ENCODE measurements around the gene MRFAP1L1. TPM values are rescaled to one million over a fixed set of nuclear protein-coding genes. Genes with fewer than 3 reads are reported as not detected.
A peak's percentile ranks its signal among the peaks of the same experiment; 100 is the strongest.
"Not testable (repeated sequence)": the region's sequence is repeated elsewhere in the genome, so short reads cannot be mapped to it uniquely, and the experiment has no call there.

MRFAP1L1 gene
- 10 to 100 TPM; 24.6 to 71.3 (median 50.8) TPM for total RNA-seq

DNA sequence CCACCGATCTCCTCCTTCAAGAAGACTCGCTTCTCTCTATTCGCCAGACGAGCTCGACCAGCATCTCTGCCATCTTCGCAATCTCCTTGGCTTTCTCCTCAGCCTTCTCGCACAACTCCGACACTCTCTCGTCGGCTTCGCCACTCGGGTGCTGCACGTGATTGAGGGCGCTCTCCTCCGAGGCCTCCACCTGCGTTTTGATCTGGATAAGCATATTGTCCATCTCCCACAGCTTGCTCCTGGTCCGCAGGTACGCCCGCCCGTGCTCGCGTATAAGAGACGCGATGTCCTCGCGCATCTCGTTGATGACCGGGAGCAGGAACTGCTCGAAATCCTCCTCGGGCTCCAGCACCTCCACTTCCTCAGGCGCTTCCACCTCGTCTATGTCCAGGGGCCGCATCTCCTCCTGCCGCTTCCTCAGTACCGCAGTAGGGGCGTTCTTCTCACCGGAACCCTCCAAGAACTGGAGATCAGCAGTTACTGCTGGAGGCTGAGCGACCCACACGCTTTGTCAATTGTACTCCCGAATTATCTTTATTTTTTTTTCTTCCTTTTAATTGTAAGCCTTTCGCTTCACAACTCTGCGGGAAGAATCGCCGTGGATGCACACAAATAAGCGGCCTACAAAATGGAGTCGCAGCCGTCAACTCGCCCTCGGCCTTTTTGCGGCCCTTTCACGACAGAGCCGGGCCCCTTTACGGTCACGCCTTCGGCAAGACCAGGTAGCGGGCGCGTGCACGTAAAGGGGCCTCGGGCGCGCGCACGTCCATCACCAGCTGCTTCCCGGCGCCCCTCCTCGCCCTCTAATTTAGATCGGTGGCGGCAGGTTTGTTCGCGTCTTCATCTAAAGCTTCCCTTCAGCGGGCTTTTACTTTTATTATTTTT, at the start of gene MRFAP1L1:
MRFAP1L1 (minus strand) TSS at position 636 of the 885 bp plus-strand sequence; CDS start at position 400, 236 bp downstream.
- Histone ChIP-seq H3K36me3 (peaks cover 0 to 8% (median 0%) of the 10 kb centered on the region in 4 donors), H3K27me3 (no peaks in the 10 kb centered on the region), H3K9me3 (no peaks in the 10 kb centered on the region), H3K4me3 (peak within 1 kb of the TSS; percentile 58 to 91 (median 76)), H3K4me1 (peaks cover 30 to 45% (median 37%) of the 10 kb centered on the region in 4 donors), H3K27ac (peak within 1 kb of the TSS; percentile 79 to 93 (median 88))
- DNase-seq (peak; percentile 96 to 97), ATAC-seq (ENCODE audit: low FRiP score in 2 of 2) (peak; percentile 98 to 99)
- WGBS, 2 donors: 0 to 1% methylated on average over 70 to 72 of the region's 72 CpGs
- TF ChIP-seq, protein P1, sequence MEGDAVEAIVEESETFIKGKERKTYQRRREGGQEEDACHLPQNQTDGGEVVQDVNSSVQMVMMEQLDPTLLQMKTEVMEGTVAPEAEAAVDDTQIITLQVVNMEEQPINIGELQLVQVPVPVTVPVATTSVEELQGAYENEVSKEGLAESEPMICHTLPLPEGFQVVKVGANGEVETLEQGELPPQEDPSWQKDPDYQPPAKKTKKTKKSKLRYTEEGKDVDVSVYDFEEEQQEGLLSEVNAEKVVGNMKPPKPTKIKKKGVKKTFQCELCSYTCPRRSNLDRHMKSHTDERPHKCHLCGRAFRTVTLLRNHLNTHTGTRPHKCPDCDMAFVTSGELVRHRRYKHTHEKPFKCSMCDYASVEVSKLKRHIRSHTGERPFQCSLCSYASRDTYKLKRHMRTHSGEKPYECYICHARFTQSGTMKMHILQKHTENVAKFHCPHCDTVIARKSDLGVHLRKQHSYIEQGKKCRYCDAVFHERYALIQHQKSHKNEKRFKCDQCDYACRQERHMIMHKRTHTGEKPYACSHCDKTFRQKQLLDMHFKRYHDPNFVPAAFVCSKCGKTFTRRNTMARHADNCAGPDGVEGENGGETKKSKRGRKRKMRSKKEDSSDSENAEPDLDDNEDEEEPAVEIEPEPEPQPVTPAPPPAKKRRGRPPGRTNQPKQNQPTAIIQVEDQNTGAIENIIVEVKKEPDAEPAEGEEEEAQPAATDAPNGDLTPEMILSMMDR (IDR thresholded peaks at IDR 0.05): peak in 1 of 6 experiments; percentile 9
- TF ChIP-seq POLR2A (IDR thresholded peaks at IDR 0.05) (peak in 3 of 4 donors; percentile 15 to 66 (median 25)), POLR2AphosphoS5 (IDR thresholded peaks at IDR 0.05) (peak; percentile 54 to 94), EP300 (IDR thresholded peaks at IDR 0.05) (peak in 1 of 4 donors; percentile 29)

DNA sequence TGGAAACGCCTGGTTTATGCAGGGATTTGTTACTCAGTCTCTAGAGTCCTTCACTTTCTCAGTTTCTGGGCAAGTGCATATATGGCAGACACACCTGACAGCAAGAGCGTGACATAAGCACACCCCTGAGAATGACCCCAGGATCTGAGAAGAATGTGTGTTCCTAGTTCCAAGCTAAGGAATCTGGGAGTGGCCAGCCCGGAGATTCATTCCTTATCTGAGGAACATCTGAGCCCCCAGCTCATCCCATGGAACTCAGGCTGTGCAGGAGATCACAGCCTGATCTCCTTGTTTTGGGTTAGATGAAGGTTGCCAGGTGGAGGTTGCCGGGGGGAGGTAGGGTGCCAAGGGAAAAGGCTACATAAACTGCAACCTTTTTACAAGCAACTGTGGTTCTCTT, 49.1 kb upstream of the MRFAP1L1 start:
- Histone ChIP-seq H3K4me1 (no peaks in the 10 kb centered on the region), H3K9me3 (no peaks in the 10 kb centered on the region), H3K27ac (no peak overlapping the region), H3K36me3 (no peaks in the 10 kb centered on the region), H3K4me3 (no peak overlapping the region), H3K27me3 (no peaks in the 10 kb centered on the region)
- no peak for DNase-seq
- 64 to 68% methylated on average over 4 of the region's 4 CpGs for WGBS, 2 donors
- no peak for ATAC-seq (ENCODE audit: low FRiP score in 2 of 2)
- TF ChIP-seq POLR2AphosphoS5 (IDR thresholded peaks at IDR 0.05) (no peak), EP300 (IDR thresholded peaks at IDR 0.05) (no peak), POLR2A (IDR thresholded peaks at IDR 0.05) (no peak)
- TF ChIP-seq, protein P1 (IDR thresholded peaks at IDR 0.05): no peak

DNA sequence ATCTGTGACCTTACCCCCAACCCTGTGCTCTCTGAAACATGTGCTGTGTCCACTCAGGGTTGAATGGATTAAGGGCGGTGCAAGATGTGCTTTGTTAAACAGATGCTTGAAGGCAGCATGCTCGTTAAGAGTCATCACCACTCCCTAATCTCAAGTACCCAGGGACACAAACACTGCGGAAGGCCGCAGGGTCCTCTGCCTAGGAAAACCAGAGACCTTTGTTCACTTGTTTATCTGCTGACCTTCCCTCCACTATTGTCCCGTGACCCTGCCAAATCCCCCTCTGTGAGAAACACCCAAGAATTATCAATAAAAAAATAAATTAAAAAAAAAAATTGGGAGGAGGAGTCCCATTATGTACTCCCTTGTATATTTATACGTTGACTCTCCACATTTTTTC, 46.7 kb upstream of the MRFAP1L1 start:
- not testable (repeated sequence) for ATAC-seq (ENCODE audit: low FRiP score in 2 of 2); H3K27ac ChIP-seq

DNA sequence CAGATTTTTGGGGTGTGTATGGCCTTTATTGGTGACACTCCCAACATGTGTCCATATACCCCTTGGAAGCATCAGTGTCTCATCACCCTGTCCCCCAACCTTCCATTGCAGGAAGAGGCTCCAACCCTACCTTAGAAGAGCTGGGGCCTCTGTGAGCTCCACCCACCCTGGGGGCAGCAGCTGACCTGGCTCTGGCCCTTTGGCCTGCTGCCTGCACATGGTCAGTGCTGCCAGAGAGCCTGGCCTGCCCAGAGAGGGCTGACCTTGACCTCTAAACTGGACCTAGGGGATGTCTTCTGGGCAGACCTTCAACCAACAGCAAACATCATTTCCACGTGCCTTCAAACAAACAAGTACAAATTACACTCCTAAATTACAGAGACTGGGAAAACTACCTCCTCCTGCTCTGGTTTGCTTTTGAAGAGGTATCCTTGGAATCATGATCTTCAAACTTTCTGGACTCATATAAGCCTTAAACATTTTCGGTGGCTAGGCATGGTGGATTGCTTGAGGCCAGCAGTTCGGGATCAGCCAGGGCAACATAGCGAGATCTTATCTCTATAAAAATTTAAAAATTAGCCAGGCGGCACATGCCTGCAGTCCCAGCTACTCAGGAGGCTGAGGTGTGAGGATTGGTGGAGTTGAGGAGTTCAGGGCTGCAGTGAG, 45.6 kb upstream of the MRFAP1L1 start:
- Histone ChIP-seq H3K36me3 (no peaks in the 10 kb centered on the region), H3K4me1 (peaks cover 0 to 9% (median 5%) of the 10 kb centered on the region in 4 donors), H3K4me3 (no peak overlapping the region), H3K27ac (no peak overlapping the region), H3K27me3 (no peaks in the 10 kb centered on the region), H3K9me3 (no peaks in the 10 kb centered on the region)
- ATAC-seq (ENCODE audit: low FRiP score in 2 of 2) (no peak), DNase-seq (peak in 1 of 2 donors; percentile 37)
- WGBS, 2 donors: 88 to 90% methylated on average over 5 of the region's 5 CpGs
- TF ChIP-seq, protein P1 (IDR thresholded peaks at IDR 0.05): no peak
- TF ChIP-seq EP300 (IDR thresholded peaks at IDR 0.05) (no peak), POLR2AphosphoS5 (IDR thresholded peaks at IDR 0.05) (no peak), POLR2A (IDR thresholded peaks at IDR 0.05) (no peak)

More for the DNA sequence above, 46.7 kb upstream of the MRFAP1L1 start:
- not testable (repeated sequence) for H3K4me3 ChIP-seq, H3K4me1 ChIP-seq, H3K36me3 ChIP-seq, H3K9me3 ChIP-seq, H3K27me3 ChIP-seq, DNase-seq
- 73 to 93% methylated on average over 2 of the region's 6 CpGs for WGBS, 2 donors

DNA sequence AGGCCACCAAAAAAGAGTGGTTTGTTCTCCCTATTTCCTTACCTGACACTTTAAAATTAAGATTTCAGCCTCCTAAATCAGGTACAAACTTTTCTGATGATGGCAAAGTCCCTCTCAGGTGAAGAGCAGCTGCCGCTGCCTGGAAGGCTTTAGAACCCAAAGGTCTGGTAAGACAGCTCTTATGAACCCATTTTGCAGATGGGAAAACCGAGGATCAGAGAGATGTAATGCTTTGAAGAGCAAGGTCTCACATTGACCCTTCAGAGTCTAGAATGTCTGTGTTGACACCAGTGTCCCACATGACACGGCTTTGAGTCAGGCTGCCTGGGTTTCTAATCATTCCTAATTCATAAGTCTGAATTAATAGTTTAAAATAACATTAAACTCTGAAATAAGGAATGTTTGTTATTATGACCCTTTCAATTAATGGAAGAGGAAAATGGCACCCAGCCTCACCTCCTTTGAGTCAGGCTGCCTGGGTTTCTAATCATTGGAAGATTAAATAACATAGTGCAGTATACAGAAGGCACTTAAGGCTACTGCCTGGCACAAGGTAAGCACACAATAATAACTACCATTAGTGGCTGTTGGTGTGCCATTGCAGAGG, 44.9 kb upstream of the MRFAP1L1 start:
- 97% methylated on average over 3 of the region's 3 CpGs for WGBS, 2 donors
- Histone ChIP-seq H3K4me1 (peaks cover 2 to 12% (median 7%) of the 10 kb centered on the region in 4 donors), H3K36me3 (no peaks in the 10 kb centered on the region), H3K27ac (no peak overlapping the region), H3K4me3 (no peak overlapping the region), H3K27me3 (no peaks in the 10 kb centered on the region), H3K9me3 (no peaks in the 10 kb centered on the region)
- TF ChIP-seq POLR2AphosphoS5 (IDR thresholded peaks at IDR 0.05) (no peak), POLR2A (IDR thresholded peaks at IDR 0.05) (no peak), EP300 (IDR thresholded peaks at IDR 0.05) (no peak)
- TF ChIP-seq, protein P1 (IDR thresholded peaks at IDR 0.05): no peak
- ATAC-seq (ENCODE audit: low FRiP score in 2 of 2) (no peak), DNase-seq (no peak)

Measured in upper lobe of left lung (tissue), 6 donors.